ENCODE data around the gene RALGPS2.

DNA sequence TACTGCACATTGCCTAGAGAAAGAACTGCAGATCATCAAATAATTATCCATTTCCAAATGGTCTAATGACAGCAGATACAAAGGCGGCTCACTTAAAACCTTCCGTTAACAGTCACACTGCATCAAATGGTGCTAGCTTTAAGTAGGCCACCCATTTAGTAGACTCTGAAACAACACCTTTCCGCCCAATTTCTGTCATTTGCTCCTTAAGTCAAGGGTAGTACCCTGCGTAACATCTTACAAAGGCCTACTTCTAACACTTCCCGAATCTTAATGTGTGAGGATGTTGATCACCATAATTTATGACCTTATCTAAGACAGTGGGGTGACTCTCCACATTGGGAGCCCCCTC lies 692 bp upstream of the RALGPS2 start:
- TF ChIP-seq EZH2 (IDR thresholded peaks at IDR 0.05) (no peak), CTCF (IDR thresholded peaks at IDR 0.05) (no peak), EZH2phosphoT487 (IDR thresholded peaks at IDR 0.05) (no peak)

Data from neural progenitor cell (in vitro differentiated cells).